Measurements from ENCODE around the gene ZNF546.
A peak's percentile ranks its signal among the peaks of the same experiment; 100 is the strongest.
"Not testable (repeated sequence)": the region's sequence is repeated elsewhere in the genome, so short reads cannot be mapped to it uniquely, and the experiment has no call there.

ZNF546 gene

GRCh38 chr19:39987167-39987566 is 9.7 kb upstream of the ZNF546 start:
- no peak for DNase-seq

GRCh38 chr19:39987596-39987995 is 9.3 kb upstream of the ZNF546 start:
- DNase-seq = no peak

- DNase-seq = no peak
Observed at GRCh38 chr19:39993605-39994004, 3.3 kb upstream of the ZNF546 start.

GRCh38 chr19:39994361-39994760 is 2.5 kb upstream of the ZNF546 start:
- no peak for DNase-seq

DNA sequence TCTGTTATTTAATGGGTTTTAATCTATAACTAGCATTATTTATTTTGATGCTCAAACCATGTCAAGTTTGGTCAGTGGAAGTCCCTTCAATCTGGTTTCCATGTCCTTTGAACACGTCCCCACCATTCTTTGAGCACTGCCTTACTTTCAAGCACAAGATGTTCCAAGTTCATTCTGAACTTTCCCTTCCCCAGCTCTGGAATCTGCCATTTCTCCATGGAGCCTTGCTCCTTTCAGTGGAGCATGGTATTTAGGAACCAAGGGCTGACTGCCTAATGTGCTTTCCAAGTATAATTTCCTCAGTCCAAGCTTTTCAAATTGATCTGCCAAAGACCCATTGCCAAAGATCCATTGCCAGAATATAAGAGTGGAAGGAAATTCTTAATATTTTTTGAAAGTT is 1.1 kb upstream of the ZNF546 start:
- no peak for DNase-seq

DNA sequence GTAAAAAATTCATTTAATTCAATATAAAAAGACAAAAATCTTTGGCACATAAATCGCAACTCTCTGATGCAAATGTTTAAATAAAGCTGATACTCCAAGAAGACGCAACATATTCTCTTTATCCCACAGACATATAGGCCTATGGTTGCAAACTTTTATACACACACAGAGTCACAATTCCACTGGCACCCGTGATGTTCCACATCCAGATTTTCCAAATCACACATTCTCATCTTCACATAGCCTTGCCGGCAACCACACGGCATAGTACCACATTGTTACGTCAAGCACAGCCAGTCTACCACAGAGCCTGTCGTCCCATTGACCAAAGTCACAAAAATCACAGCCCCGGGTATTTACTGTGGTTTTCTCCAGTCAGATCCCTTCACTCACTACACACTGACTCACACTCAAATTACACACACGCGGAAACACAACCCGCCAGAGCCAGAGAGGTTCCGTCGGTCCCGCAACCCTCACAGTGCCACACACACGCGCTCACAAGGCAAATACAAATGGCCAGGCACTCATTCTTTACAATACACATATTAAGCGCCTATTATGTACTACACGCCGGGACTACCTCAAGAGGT is 546 bp upstream of the ZNF546 start:
- peak; percentile 14 for DNase-seq

DNA sequence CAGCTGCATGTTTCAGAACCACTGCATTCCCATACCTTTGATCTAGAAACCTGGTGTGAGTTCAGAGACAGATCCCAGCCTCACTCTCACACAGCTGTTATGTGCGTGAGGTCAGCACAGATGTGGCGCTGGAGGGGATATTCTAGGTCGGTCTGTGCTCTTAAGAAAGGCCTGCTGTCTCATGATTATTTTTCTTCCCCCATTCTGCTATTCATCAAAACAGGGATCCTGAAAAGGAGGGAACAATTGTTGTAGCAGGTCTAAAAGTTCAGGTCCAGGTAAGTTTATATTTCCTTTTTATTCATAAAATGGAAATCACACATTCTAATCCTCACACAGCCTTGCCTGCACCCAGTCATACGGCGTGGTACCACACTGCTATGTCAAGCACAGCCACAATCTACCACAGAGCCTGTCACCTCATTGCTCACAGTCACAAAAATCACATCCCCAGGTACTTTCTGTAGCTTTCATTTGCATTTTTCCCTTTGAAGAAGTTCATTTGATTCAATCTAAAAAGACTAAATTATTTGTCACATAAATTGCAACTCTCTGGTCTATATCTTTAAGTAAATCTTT is 867 bp downstream of the ZNF546 start:
- no peak for DNase-seq

- DNase-seq = no peak
Observed at GRCh38 chr19:39998501-39998900, 1.6 kb downstream of the ZNF546 start.

- no peak for DNase-seq
Observed at GRCh38 chr19:40005691-40006272, 8.9 kb downstream of the ZNF546 start.

DNA sequence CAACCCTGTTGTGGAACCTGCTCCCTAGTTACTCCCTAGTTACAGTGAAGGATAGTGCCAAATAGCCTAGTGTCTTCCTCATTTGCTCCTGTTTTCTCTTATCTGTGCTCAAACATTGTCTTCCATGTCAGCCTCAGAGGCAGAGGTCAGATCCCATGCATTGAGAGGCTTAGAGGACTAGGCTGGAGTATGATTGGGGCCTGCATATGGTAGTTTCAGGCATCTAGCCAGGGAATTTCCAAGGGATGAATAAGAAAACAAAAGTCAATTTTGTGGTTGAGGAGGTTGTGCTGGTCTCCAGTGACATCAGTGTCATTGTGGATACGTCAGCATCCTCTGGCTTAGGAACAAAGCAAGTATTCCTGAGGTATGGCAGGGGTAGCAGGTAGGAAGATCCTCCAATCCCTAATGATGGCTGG is 9.4 kb downstream of the ZNF546 start:
- no peak for DNase-seq

DNA sequence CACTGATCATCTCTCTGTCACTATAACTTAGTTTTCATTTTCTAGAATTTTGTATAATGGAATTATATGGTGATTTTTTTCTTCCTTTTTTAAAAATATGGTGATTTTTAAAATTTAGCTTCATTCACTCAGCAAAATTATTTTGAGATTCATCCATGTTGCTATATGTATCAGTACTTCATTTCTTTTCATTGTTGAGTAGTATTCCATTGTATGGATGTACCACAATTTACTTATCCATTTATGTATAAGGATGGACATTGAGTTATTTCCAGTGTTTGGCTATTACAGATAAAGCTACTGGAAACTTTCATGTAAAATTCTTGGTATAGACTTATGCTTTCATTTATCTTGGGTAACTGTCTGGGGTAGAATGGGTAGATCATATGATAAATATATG is 12.8 kb downstream of the ZNF546 start:
- no peak for DNase-seq

GRCh38 chr19:40013991-40014390 is 17.1 kb downstream of the ZNF546 start:
- no peak for DNase-seq

GRCh38 chr19:40023969-40024368 is 27.1 kb downstream of the ZNF546 start:
- no peak for DNase-seq

DNA sequence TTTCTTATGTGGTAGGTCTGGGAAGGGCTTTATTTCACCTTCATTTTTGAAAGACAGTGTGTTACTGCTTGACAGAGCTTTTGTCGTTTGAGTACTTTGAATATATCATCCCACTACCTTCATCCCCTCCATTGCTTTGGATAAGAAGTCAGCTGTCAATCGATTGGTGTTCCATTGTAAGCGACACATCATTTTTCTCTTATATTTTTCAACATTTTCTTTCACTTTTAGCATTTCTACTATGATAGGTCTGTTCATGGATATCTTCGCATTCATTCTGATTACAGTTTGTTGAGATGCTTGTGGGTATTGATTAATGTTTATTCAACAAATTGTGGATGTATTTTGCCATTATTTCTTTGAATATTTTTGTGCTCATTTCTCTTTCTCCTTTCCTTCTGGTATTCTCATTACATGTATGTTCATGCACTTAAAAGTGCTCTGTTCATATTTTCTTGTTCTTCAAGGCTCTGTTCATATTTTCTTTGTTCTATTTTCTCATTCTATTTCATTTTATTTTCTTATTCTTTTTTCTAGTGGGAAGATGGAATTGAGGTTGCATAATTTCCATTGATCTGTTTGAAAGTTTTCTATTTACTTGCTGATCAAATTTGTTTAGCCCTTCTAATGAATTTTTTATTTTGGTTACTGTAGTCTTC is 29.2 kb downstream of the ZNF546 start:
- no peak for DNase-seq

DNA sequence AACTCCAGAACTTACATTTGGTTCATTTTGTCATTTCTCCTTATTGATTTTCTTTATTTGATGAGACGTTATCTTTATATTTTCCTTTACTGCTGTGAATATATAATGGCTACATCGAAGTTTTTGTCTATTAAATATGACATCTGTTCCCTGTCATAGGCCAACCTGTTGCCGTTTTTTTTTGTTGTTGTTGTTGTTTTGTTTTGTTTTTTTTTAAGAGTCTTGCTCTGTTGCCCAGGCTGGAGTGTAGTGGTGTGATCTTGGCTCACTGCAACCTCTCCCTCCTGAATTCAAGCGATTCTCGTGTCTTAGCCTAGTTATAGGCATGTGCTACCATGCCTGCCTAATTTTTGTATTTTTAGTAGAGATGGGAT is 29.7 kb downstream of the ZNF546 start:
- DNase-seq = no peak

DNA sequence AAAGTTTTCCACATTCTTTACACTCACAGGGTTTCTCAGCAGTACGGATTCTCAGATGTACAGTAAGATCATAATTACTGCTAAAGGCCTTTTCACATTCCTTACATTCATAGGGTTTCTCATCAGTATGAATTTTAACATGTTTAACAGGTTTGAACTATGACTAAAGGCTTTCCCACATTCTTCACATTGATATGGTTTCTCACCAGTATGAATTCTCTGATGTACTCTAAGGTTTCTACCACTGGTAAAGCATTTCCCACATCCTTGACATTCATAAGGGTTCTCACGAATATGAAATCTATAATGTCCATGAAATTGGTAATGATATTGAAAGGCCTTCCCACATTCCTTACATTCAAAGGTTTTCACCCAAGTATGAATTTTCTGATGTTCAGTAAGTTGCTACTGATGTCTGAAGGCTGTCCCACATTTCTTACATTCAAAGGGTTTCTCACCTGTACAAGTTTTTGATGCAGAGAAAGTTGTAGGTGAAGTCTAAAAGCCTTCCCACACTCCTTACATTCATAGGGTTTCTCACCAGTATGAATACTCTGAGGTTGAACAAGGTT is 37.2 kb downstream of the ZNF546 start:
- DNase-seq = no peak

- no peak for DNase-seq
Observed at GRCh38 chr19:40035996-40036395, 39.1 kb downstream of the ZNF546 start.

- not testable (repeated sequence) for DNase-seq
Observed at GRCh38 chr19:40038047-40038446, 41.2 kb downstream of the ZNF546 start.

DNA sequence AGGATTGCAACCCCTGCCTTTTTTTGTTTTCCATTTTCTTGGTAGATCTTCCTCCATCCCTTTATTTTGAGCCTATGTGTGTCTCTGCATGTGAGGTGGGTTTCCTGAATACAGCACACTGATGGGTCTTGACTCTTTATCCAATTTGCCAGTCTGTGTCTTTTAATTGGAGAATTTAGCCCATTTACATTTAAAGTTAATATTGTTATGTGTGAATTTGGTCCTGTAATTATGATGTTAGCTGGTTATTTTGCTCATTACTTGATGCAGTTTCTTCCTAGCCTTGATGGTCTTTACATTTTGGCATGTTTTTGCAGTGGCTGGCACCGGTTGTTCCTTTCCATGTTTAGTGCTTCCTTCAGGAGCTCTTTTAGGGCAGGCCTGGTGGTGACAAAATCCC is 44.9 kb downstream of the ZNF546 start:
- not testable (repeated sequence) for DNase-seq

DNA sequence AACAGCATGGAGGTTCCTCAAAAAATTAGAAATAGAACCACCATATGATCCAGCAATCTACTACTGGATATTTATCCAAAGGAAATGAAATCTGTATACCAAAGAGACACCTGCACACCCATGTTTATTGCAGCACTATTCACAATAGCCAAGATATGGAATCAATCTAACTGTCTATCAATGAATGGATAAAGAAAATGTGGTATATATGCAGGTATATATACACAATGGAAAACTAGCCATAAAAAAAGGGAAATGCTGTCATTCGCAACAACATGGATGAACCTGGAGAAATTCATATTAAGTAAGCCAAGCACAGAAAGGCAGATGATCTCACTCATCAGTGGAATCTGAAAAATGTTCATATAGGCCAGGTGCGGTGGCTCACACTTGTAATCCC is 56.6 kb downstream of the ZNF546 start:
- DNase-seq = no peak

DNA sequence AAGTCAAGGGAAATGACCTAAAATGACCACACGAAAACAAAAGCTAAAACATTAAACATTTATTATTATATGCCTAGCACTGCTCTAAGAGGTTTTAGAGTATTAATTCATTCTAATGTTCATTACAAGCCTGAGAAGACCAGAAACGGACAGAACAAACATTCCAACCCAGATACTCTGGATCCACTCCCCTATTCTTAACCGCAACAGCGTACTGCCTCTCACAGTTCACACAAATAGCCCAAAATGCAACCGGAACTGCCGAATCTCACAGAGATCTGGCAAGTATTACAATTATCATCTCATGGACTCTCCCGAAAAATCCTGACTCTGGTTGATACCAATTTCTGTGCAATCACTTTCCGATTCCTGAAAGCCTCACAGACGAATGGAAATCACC is 57.8 kb downstream of the ZNF546 start:
- no peak for DNase-seq

DNA sequence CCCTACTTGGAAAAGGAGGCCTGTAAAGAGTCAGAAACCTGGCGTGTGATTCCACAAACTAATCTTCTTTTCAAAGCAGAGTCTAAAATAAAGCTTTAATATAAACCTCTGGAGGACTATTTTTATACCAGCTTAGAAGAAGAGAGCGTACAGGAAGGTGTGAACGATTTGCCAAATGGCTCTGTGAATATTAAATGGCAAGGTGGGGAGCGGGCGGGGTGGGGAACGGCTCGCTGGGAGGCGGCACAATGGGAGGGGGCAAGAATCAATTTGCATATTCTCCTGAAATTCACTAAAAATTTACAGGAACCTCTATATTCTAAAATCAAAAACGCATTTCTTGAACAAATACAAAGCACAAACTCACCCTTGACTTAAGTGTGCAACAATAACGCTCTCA is 58.2 kb downstream of the ZNF546 start:
- no peak for DNase-seq

GRCh38 chr19:40055832-40056504 is 59.1 kb downstream of the ZNF546 start, which contains the start of gene ZNF780B:
Gene ZNF780B, minus strand, starts transcription at chr19:40056231. Its CDS starts 5,899 bp downstream, at chr19:40050332.
- DNase-seq = peak; percentile 48
